Fibroblast of lung (primary cell): ENCODE results near the gene RAB42.

ENCODE experiments used
- EZH2 ChIP-seq: IDR thresholded peaks from 2 replicates; pipeline ENCODE4 v1.5.1; 2012; ENCODE audit warnings: low read length, control low read depth, mild to moderate bottlenecking; ENCODE audit errors: missing control alignments
- TF ChIP-seq, protein P1 (sequence below), 2 donors: IDR thresholded peaks in 1 of 2; conservative IDR thresholded peaks in 1 of 2; 1 replicate in 1 of 2; 2 replicates in 1 of 2; pipeline ENCODE4 v1.5.1; 2011 to 2012; ENCODE audit warnings: low read length in 2 of 2, control low read depth in 1 of 2, inconsistent platforms in 1 of 2, low read depth in 1 of 2, mild to moderate bottlenecking in 1 of 2

DNA sequence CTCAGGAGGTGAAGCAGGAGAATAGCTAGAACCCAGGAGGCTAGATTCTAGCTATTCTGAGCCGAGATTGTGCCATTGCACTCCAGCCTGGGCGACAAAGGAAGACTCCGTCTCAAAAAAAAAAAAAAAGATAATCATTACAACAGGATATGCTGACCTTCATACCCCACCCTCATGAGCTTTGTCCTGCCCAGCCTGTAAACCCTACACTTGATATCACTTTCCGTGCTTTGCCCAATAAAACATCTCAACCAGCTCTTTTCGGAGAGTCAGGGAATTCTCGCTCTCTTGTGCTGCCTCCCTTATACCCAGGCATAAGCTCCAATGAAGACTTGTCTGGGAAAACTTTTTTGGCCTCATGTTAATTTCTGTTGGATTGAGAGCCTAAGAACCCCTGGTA lies 40.7 kb upstream of the RAB42 start:
- TF ChIP-seq, protein P1, sequence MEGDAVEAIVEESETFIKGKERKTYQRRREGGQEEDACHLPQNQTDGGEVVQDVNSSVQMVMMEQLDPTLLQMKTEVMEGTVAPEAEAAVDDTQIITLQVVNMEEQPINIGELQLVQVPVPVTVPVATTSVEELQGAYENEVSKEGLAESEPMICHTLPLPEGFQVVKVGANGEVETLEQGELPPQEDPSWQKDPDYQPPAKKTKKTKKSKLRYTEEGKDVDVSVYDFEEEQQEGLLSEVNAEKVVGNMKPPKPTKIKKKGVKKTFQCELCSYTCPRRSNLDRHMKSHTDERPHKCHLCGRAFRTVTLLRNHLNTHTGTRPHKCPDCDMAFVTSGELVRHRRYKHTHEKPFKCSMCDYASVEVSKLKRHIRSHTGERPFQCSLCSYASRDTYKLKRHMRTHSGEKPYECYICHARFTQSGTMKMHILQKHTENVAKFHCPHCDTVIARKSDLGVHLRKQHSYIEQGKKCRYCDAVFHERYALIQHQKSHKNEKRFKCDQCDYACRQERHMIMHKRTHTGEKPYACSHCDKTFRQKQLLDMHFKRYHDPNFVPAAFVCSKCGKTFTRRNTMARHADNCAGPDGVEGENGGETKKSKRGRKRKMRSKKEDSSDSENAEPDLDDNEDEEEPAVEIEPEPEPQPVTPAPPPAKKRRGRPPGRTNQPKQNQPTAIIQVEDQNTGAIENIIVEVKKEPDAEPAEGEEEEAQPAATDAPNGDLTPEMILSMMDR (conservative IDR thresholded peaks at IDR 0.05 in 1 of 2, IDR thresholded peaks at IDR 0.05 in 1 of 2; ENCODE audit: low read depth in 1 of 2, low read length in 2 of 2), result no peak
- TF ChIP-seq EZH2, result no peak
